GM10847 (cell line): ENCODE data around the gene TMEM97.

ENCODE experiments used
- POLR2A ChIP-seq: IDR thresholded peaks from 2 replicates; pipeline ENCODE4 v1.6.1; 2011; ENCODE audit not compliant: insufficient read length; ENCODE audit errors: extremely low read depth

The TMEM97 gene

GRCh38 chr17:28344011-28344410 lies 25.0 kb downstream of the TMEM97 start:
- no peak for TF ChIP-seq POLR2A

GRCh38 chr17:28344435-28344901 lies 25.5 kb downstream of the TMEM97 start:
- TF ChIP-seq POLR2A: no peak

GRCh38 chr17:28345419-28346198 lies 26.6 kb downstream of the TMEM97 start:
- no peak for TF ChIP-seq POLR2A

- TF ChIP-seq POLR2A: no peak
Observed at GRCh38 chr17:28346199-28346580, 27.2 kb downstream of the TMEM97 start.

- TF ChIP-seq POLR2A: no peak
Observed at GRCh38 chr17:28346746-28347246, 27.8 kb downstream of the TMEM97 start.

- no peak for TF ChIP-seq POLR2A
Observed at GRCh38 chr17:28347261-28347891, 28.4 kb downstream of the TMEM97 start.

GRCh38 chr17:28348979-28349378 lies 30.0 kb downstream of the TMEM97 start:
- TF ChIP-seq POLR2A: no peak

- TF ChIP-seq POLR2A: no peak
Observed at GRCh38 chr17:28350271-28350670, 31.3 kb downstream of the TMEM97 start.

GRCh38 chr17:28357061-28357900 lies 38.3 kb downstream of the TMEM97 start, which contains the start of gene POLDIP2:
Gene POLDIP2 (minus strand): TSS chr17:28357527. CDS start chr17:28357448, 79 bp downstream.
- peak; percentile 98 for TF ChIP-seq POLR2A

GRCh38 chr17:28357901-28358197 lies 38.8 kb downstream of the TMEM97 start:
- TF ChIP-seq POLR2A: no peak

- no peak for TF ChIP-seq POLR2A
Observed at GRCh38 chr17:28363186-28363585, 44.2 kb downstream of the TMEM97 start.

- no peak for TF ChIP-seq POLR2A
Observed at GRCh38 chr17:28363776-28364650, 45.0 kb downstream of the TMEM97 start.

GRCh38 chr17:28364665-28365363 lies 45.8 kb downstream of the TMEM97 start, which contains the start of gene SEBOX:
Gene SEBOX (minus strand): TSS chr17:28365199. CDS start chr17:28365151, 48 bp downstream.
- no peak for TF ChIP-seq POLR2A

- TF ChIP-seq POLR2A: no peak
Observed at GRCh38 chr17:28365487-28365886, 46.5 kb downstream of the TMEM97 start.
